HEK293 (cell line): ENCODE measurements around the gene ZNF585A.

Experiments used
- GLI4 ChIP-seq: fragments of 450-650 bp; formaldehyde crosslinking; IDR thresholded peaks from 2 replicates; pipeline ENCODE4 v1.5.1; 2016; ENCODE audit warnings: missing biosample characterization, missing genetic modification characterization
- IKZF3 ChIP-seq: fragments of 450-650 bp; IDR thresholded peaks from 2 replicates; pipeline ENCODE4 v1.5.0; 2018; ENCODE audit warnings: missing biosample characterization, mild to moderate bottlenecking, missing genetic modification characterization, moderate library complexity
- REPIN1 ChIP-seq: fragments of 450-650 bp; formaldehyde crosslinking; IDR thresholded peaks from 2 replicates; pipeline ENCODE4 v1.5.1; 2017; ENCODE audit warnings: missing biosample characterization, missing genetic modification characterization, low read depth
- WT1 ChIP-seq: fragments of 450-650 bp; formaldehyde crosslinking; IDR thresholded peaks from 2 replicates; pipeline ENCODE4 v1.5.1; 2016; ENCODE audit warnings: missing biosample characterization, missing genetic modification characterization
- ZFP3 ChIP-seq: fragments of 450-650 bp; formaldehyde crosslinking; IDR thresholded peaks from 2 replicates; pipeline ENCODE4 v1.5.1; 2016; ENCODE audit warnings: low read depth, missing biosample characterization, missing genetic modification characterization
- ZNF114 ChIP-seq: fragments of 450-650 bp; formaldehyde crosslinking; IDR thresholded peaks from 2 replicates; pipeline ENCODE4 v1.5.0; 2017; ENCODE audit warnings: missing biosample characterization, missing genetic modification characterization
- ZNF202 ChIP-seq: fragments of 450-650 bp; formaldehyde crosslinking; IDR thresholded peaks from 2 replicates; pipeline ENCODE4 v1.5.1; 2016; ENCODE audit warnings: missing biosample characterization, missing genetic modification characterization, borderline replicate concordance
- ZNF404 ChIP-seq: fragments of 450-650 bp; formaldehyde crosslinking; IDR thresholded peaks from 2 replicates; pipeline ENCODE4 v1.5.1; 2017; ENCODE audit warnings: missing biosample characterization, missing genetic modification characterization
- ZNF600 ChIP-seq: fragments of 450-650 bp; formaldehyde crosslinking; IDR thresholded peaks from 2 replicates; pipeline ENCODE4 v1.5.1; 2016; ENCODE audit warnings: missing biosample characterization, missing genetic modification characterization
- ZNF670 ChIP-seq: fragments of 450-650 bp; formaldehyde crosslinking; IDR thresholded peaks from 2 replicates; pipeline ENCODE4 v1.5.1; 2016; ENCODE audit warnings: missing biosample characterization, missing genetic modification characterization, low read depth
- ZNF76 ChIP-seq: fragments of 450-650 bp; formaldehyde crosslinking; IDR thresholded peaks from 2 replicates; pipeline ENCODE4; 2016; ENCODE audit warnings: low read depth, missing biosample characterization, missing genetic modification characterization, borderline replicate concordance
- ZNF843 ChIP-seq: fragments of 450-650 bp; formaldehyde crosslinking; IDR thresholded peaks from 2 replicates; pipeline ENCODE4 v1.5.1; 2016; ENCODE audit warnings: missing biosample characterization, missing genetic modification characterization
- ZSCAN16 ChIP-seq: fragments of 450-650 bp; formaldehyde crosslinking; IDR thresholded peaks from 2 replicates; pipeline ENCODE4 v1.5.1; 2016; ENCODE audit warnings: missing biosample characterization, missing genetic modification characterization
- TF ChIP-seq, protein P1 (sequence below): fragments of 450-650 bp; formaldehyde crosslinking; IDR thresholded peaks from 2 replicates; pipeline ENCODE4 v1.5.1; 2017; ENCODE audit warnings: missing biosample characterization, mild to moderate bottlenecking, missing genetic modification characterization, moderate library complexity
- TF ChIP-seq, protein P2 (sequence below): fragments of 450-650 bp; formaldehyde crosslinking; IDR thresholded peaks from 2 replicates; pipeline ENCODE4 v1.5.1; 2016; ENCODE audit warnings: missing biosample characterization, missing genetic modification characterization
- TF ChIP-seq, protein P3 (sequence below): fragments of 450-650 bp; formaldehyde crosslinking; IDR thresholded peaks from 2 replicates; pipeline ENCODE4 v1.5.1; 2016; ENCODE audit warnings: missing biosample characterization, missing genetic modification characterization
- TF ChIP-seq, protein P4 (sequence below): fragments of 450-650 bp; formaldehyde crosslinking; IDR thresholded peaks from 2 replicates; pipeline ENCODE4 v1.5.1; 2016; ENCODE audit warnings: missing biosample characterization, missing genetic modification characterization
- TF ChIP-seq, protein P5 (sequence below): fragments of 450-650 bp; formaldehyde crosslinking; IDR thresholded peaks from 2 replicates; pipeline ENCODE4 v1.5.0; 2017; ENCODE audit warnings: missing biosample characterization, missing genetic modification characterization, borderline replicate concordance
- TF ChIP-seq, protein P6 (sequence below): fragments of 450-650 bp; formaldehyde crosslinking; IDR thresholded peaks from 2 replicates; pipeline ENCODE4 v1.5.1; 2016; ENCODE audit warnings: missing biosample characterization, missing genetic modification characterization, low read depth
- TF ChIP-seq, protein P7 (sequence below): fragments of 450-650 bp; formaldehyde crosslinking; IDR thresholded peaks from 2 replicates; pipeline ENCODE4 v1.5.1; 2016; ENCODE audit warnings: missing biosample characterization, missing genetic modification characterization
- TF ChIP-seq, protein P8 (sequence below): fragments of 450-650 bp; formaldehyde crosslinking; IDR thresholded peaks from 2 replicates; pipeline ENCODE4 v1.5.1; 2016; ENCODE audit warnings: missing biosample characterization, missing genetic modification characterization

ZNF585A gene

DNA sequence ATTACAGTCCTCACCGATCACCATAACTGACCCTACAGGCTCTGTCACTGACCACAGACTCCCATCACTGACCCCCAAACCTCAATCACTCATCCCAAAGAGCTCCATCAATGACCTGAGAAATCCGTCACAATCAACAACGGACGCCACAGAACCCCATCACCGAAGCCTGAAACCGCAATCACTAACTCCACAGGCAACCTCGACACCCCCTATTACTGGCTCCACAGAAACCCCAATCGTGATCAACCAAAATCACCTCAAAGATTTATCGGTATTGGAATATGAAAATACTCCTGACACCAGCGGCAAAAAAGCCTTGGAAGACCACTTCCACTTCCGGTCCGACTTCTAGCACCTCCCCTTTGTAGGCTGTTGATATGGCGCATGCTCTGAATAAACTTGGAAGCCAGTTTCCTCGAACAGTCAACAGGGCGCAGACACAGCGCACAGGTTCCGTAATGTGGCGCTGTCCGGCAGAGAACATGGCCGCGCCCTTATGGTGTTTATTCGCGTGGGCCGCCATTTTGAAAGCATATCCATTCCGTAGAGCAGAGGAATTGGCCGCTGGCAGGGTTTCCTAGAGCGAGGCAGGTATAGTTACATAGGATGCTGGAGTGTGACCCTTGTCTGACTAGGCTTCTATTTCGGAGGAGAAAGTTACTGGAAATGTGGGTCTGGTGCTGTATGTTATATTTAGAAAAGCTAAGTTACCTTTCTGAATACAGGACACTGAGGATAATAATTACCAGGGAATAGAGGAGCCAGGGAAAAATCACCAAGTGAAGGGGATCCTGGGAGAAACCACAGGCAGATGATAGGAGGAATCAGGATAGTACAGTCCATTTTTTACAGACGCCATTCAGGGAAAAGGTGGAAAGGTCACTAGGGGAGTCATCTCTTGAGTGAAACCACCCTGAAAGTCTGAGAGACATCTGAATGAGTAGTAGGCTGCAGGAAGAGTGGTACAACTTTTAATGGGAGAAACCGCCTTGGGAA lies at the start of gene ZNF585A (continued):
- TF ChIP-seq, protein P1, sequence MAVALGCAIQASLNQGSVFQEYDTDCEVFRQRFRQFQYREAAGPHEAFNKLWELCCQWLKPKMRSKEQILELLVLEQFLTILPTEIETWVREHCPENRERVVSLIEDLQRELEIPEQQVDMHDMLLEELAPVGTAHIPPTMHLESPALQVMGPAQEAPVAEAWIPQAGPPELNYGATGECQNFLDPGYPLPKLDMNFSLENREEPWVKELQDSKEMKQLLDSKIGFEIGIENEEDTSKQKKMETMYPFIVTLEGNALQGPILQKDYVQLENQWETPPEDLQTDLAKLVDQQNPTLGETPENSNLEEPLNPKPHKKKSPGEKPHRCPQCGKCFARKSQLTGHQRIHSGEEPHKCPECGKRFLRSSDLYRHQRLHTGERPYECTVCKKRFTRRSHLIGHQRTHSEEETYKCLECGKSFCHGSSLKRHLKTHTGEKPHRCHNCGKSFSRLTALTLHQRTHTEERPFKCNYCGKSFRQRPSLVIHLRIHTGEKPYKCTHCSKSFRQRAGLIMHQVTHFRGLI (tag by site-specific recombination): no peak
- TF ChIP-seq GLI4 (no peak), ZNF114 (no peak), ZNF600 (tag by site-specific recombination) (peak; percentile 95), WT1 (tag by site-specific recombination) (peak; percentile 68; the same call in 1 of the 2 replicates), ZNF670 (no peak), IKZF3 (tag by site-specific recombination) (peak; percentile 97), ZNF76 (tag by site-specific recombination) (peak; percentile 89), ZNF843 (peak; percentile 52; the same call in 1 of the 2 replicates), ZSCAN16 (tag by site-specific recombination) (no peak), ZNF404 (tag by site-specific recombination) (no peak), REPIN1 (tag by site-specific recombination) (no peak), ZFP3 (tag by site-specific recombination) (no peak), ZNF202 (tag by site-specific recombination) (no peak)
- TF ChIP-seq, protein P2, sequence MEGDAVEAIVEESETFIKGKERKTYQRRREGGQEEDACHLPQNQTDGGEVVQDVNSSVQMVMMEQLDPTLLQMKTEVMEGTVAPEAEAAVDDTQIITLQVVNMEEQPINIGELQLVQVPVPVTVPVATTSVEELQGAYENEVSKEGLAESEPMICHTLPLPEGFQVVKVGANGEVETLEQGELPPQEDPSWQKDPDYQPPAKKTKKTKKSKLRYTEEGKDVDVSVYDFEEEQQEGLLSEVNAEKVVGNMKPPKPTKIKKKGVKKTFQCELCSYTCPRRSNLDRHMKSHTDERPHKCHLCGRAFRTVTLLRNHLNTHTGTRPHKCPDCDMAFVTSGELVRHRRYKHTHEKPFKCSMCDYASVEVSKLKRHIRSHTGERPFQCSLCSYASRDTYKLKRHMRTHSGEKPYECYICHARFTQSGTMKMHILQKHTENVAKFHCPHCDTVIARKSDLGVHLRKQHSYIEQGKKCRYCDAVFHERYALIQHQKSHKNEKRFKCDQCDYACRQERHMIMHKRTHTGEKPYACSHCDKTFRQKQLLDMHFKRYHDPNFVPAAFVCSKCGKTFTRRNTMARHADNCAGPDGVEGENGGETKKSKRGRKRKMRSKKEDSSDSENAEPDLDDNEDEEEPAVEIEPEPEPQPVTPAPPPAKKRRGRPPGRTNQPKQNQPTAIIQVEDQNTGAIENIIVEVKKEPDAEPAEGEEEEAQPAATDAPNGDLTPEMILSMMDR (tag by site-specific recombination): peak; percentile 92; the same call in 1 of the 2 replicates
- TF ChIP-seq, protein P3, sequence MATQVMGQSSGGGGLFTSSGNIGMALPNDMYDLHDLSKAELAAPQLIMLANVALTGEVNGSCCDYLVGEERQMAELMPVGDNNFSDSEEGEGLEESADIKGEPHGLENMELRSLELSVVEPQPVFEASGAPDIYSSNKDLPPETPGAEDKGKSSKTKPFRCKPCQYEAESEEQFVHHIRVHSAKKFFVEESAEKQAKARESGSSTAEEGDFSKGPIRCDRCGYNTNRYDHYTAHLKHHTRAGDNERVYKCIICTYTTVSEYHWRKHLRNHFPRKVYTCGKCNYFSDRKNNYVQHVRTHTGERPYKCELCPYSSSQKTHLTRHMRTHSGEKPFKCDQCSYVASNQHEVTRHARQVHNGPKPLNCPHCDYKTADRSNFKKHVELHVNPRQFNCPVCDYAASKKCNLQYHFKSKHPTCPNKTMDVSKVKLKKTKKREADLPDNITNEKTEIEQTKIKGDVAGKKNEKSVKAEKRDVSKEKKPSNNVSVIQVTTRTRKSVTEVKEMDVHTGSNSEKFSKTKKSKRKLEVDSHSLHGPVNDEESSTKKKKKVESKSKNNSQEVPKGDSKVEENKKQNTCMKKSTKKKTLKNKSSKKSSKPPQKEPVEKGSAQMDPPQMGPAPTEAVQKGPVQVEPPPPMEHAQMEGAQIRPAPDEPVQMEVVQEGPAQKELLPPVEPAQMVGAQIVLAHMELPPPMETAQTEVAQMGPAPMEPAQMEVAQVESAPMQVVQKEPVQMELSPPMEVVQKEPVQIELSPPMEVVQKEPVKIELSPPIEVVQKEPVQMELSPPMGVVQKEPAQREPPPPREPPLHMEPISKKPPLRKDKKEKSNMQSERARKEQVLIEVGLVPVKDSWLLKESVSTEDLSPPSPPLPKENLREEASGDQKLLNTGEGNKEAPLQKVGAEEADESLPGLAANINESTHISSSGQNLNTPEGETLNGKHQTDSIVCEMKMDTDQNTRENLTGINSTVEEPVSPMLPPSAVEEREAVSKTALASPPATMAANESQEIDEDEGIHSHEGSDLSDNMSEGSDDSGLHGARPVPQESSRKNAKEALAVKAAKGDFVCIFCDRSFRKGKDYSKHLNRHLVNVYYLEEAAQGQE: peak; percentile 86
- TF ChIP-seq, protein P4, sequence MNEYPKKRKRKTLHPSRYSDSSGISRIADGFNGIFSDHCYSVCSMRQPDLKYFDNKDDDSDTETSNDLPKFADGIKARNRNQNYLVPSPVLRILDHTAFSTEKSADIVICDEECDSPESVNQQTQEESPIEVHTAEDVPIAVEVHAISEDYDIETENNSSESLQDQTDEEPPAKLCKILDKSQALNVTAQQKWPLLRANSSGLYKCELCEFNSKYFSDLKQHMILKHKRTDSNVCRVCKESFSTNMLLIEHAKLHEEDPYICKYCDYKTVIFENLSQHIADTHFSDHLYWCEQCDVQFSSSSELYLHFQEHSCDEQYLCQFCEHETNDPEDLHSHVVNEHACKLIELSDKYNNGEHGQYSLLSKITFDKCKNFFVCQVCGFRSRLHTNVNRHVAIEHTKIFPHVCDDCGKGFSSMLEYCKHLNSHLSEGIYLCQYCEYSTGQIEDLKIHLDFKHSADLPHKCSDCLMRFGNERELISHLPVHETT (tag by site-specific recombination): peak; percentile 68; the same call in 1 of the 2 replicates
- TF ChIP-seq, protein P5, sequence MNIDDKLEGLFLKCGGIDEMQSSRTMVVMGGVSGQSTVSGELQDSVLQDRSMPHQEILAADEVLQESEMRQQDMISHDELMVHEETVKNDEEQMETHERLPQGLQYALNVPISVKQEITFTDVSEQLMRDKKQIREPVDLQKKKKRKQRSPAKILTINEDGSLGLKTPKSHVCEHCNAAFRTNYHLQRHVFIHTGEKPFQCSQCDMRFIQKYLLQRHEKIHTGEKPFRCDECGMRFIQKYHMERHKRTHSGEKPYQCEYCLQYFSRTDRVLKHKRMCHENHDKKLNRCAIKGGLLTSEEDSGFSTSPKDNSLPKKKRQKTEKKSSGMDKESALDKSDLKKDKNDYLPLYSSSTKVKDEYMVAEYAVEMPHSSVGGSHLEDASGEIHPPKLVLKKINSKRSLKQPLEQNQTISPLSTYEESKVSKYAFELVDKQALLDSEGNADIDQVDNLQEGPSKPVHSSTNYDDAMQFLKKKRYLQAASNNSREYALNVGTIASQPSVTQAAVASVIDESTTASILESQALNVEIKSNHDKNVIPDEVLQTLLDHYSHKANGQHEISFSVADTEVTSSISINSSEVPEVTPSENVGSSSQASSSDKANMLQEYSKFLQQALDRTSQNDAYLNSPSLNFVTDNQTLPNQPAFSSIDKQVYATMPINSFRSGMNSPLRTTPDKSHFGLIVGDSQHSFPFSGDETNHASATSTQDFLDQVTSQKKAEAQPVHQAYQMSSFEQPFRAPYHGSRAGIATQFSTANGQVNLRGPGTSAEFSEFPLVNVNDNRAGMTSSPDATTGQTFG (tag by site-specific recombination): no peak
- TF ChIP-seq, protein P6, sequence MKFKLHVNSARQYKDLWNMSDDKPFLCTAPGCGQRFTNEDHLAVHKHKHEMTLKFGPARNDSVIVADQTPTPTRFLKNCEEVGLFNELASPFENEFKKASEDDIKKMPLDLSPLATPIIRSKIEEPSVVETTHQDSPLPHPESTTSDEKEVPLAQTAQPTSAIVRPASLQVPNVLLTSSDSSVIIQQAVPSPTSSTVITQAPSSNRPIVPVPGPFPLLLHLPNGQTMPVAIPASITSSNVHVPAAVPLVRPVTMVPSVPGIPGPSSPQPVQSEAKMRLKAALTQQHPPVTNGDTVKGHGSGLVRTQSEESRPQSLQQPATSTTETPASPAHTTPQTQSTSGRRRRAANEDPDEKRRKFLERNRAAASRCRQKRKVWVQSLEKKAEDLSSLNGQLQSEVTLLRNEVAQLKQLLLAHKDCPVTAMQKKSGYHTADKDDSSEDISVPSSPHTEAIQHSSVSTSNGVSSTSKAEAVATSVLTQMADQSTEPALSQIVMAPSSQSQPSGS (tag by site-specific recombination): no peak; the same call in 1 of the 2 replicates
- TF ChIP-seq, protein P7, sequence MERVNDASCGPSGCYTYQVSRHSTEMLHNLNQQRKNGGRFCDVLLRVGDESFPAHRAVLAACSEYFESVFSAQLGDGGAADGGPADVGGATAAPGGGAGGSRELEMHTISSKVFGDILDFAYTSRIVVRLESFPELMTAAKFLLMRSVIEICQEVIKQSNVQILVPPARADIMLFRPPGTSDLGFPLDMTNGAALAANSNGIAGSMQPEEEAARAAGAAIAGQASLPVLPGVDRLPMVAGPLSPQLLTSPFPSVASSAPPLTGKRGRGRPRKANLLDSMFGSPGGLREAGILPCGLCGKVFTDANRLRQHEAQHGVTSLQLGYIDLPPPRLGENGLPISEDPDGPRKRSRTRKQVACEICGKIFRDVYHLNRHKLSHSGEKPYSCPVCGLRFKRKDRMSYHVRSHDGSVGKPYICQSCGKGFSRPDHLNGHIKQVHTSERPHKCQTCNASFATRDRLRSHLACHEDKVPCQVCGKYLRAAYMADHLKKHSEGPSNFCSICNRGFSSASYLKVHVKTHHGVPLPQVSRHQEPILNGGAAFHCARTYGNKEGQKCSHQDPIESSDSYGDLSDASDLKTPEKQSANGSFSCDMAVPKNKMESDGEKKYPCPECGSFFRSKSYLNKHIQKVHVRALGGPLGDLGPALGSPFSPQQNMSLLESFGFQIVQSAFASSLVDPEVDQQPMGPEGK (tag by site-specific recombination): no peak; the same call in 1 of the 2 replicates
- TF ChIP-seq, protein P8, sequence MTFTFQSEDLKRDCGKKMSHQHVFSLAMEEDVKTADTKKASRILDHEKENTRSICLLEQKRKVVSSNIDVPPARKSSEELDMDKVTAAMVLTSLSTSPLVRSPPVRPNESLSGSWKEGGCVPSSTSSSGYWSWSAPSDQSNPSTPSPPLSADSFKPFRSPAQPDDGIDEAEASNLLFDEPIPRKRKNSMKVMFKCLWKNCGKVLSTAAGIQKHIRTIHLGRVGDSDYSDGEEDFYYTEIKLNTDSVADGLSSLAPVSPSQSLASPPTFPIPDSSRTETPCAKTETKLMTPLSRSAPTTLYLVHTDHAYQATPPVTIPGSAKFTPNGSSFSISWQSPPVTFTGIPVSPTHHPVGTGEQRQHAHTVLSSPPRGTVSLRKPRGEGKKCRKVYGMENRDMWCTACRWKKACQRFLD (tag by site-specific recombination): no peak
